DOHH2 (cell line): Measurements from ENCODE around the gene TBCE.

Experiments used
- EZH2phosphoT487 ChIP-seq: fragments of 200-600 bp; sonication (generic); IDR thresholded peaks from 2 replicates; pipeline ENCODE4 v1.6.1; 2017; ENCODE audit warnings: borderline replicate concordance, mild to moderate bottlenecking, antibody characterized with exemption, low read length, moderate library complexity, mixed read lengths
- TF ChIP-seq, protein P1 (sequence below): fragments of 200-600 bp; sonication (generic); IDR thresholded peaks from one replicate; pipeline ENCODE4 v1.5.1; 2014; ENCODE audit warnings: antibody characterized with exemption, mild to moderate bottlenecking, low read depth, low read length; ENCODE audit not compliant: poor library complexity, severe bottlenecking

DNA sequence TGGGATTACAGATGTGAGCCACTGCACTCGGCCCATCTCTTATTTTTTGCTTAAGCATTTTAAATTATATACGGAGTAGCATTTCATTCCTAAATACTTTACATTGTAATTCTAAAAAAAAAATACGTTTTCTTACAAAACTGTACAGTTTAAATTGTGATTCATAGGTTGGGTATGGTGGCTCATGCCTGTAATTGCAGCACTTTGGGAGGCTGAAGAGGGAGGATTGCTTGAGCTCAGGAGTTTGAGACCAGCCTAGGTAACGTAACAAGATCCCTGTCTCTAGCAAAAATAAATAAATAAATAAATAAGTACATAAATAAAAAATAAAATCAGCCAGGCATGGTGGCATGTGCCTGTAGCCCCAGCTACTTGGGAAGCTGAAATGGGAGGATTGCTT, 24.6 kb downstream of the TBCE start:
- TF ChIP-seq, protein P1, sequence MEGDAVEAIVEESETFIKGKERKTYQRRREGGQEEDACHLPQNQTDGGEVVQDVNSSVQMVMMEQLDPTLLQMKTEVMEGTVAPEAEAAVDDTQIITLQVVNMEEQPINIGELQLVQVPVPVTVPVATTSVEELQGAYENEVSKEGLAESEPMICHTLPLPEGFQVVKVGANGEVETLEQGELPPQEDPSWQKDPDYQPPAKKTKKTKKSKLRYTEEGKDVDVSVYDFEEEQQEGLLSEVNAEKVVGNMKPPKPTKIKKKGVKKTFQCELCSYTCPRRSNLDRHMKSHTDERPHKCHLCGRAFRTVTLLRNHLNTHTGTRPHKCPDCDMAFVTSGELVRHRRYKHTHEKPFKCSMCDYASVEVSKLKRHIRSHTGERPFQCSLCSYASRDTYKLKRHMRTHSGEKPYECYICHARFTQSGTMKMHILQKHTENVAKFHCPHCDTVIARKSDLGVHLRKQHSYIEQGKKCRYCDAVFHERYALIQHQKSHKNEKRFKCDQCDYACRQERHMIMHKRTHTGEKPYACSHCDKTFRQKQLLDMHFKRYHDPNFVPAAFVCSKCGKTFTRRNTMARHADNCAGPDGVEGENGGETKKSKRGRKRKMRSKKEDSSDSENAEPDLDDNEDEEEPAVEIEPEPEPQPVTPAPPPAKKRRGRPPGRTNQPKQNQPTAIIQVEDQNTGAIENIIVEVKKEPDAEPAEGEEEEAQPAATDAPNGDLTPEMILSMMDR = no peak
- no peak for TF ChIP-seq EZH2phosphoT487
